Spleen (tissue), 7 donors: ENCODE data around the gene F11R.

Experiments used
- CTCF ChIP-seq, 11 experiments: fragments of 200-600 bp in 7 of 11; fragments of 450-650 bp in 4 of 11; sonication (generic) in 4 of 11; IDR thresholded peaks in 8 of 11; conservative IDR thresholded peaks in 3 of 11; 1 replicate in 7 of 11; 2 replicates in 4 of 11; pipeline versions ENCODE4 v1.4.0 to v1.8.0; 2016 to 2021; ENCODE audit warnings: antibody characterized with exemption in 11 of 11, inconsistent platforms in 4 of 11, mild to moderate bottlenecking in 1 of 11
- POLR2A ChIP-seq, 3 donors: fragments of 450-650 bp; IDR thresholded peaks; one replicate each; pipeline ENCODE4 v1.5.1; 2017; ENCODE audit warnings: antibody characterized with exemption in 3 of 3, mild to moderate bottlenecking in 1 of 3
- donor health status: DM: no; HTN: no; CAD: no; lungs with moderate emphysema.
- donor health status: DM: no; HTN: no; CAD: no.
- donor health status: DM: no; HTN: no; CAD: no.

GRCh38 chr1:160999376-160999775 is 21.6 kb downstream of the F11R start:
- TF ChIP-seq POLR2A (IDR thresholded peaks at IDR 0.05), result no peak
- TF ChIP-seq CTCF (IDR thresholded peaks at IDR 0.05 in 8 of 11, conservative IDR thresholded peaks at IDR 0.05 in 3 of 11), result no peak
